BJ (cell line): ENCODE data around the gene SV2C. TPM values are rescaled to one million over a fixed set of nuclear protein-coding genes. Genes with fewer than 3 reads are reported as not detected.

Experiments
- CTCF ChIA-PET: fragments of 350-600 bp; formaldehyde crosslinking; extraction: SDS; loops from one replicate; lab custom pipeline; 2021; ENCODE audit warnings: antibody characterized with exemption, inconsistent platforms; lab: Yijun Ruan, JAX
- POLR2A ChIA-PET: fragments of 300-600 bp; sonication (Branson Sonifier 250); formaldehyde crosslinking; extraction: SDS; loops from one replicate; lab custom pipeline; 2021; ENCODE audit warnings: antibody characterized with exemption; lab: Charles Lee
- DNase-seq: peaks from one replicate; pipeline ENCODE4 v3.0.0-alpha.2; 2011; ENCODE audit warnings: low read depth
- H3K27me3 ChIP-seq: 2 replicates; pipeline ENCODE4 v1.6.0; 2011; ENCODE audit warnings: low read length; ENCODE audit not compliant: control insufficient read depth, insufficient read depth
- H3K36me3 ChIP-seq: 2 replicates; pipeline ENCODE4 v1.5.1; 2011; ENCODE audit warnings: low read length; ENCODE audit not compliant: control insufficient read depth, insufficient read depth
- H3K4me3 ChIP-seq: 2 replicates; pipeline ENCODE4 v1.5.1; 2011; ENCODE audit warnings: low read depth, mild to moderate bottlenecking, control low read depth, low read length
- CTCF ChIP-seq: IDR thresholded peaks from 2 replicates; pipeline ENCODE4 v1.5.1; 2011; ENCODE audit warnings: low read depth, mild to moderate bottlenecking, control low read depth, inconsistent platforms, low read length, moderate library complexity; ENCODE audit not compliant: insufficient read depth
- polyA plus RNA-seq: library from polyadenylated mRNA; depleted of rRNA; stranded (reverse); fragments of >200 nt; gene quantifications from 2 replicates; pipeline ENCODE4 v1.2.3, GENCODE V29; 2011

Gene SV2C
- polyA plus RNA-seq, 1 experiment, result not detected

GRCh38 chr5:76386360-76386759 is 303.2 kb downstream of the SV2C start:
- H3K27me3 ChIP-seq, result no peaks in the 10 kb centered on the region

DNA sequence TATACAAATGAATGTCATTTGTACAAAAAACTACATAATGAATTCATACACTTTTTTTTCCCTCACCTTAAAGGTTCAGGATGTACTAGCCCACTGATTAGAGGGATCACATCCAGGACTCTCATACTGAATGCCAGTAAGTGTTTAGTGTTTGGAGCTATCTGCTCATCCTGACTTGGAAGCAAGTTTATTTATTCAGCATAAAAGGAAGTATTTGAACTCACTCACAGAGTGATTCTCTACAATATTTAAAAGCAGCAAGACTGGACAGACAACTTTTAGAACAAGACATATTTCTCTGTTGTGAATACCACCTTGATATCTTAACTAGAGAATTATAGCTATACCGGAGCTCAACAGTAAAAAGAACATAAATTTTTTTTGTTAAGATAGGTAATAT is 305.1 kb downstream of the SV2C start:
- no peaks in the 10 kb centered on the region for H3K36me3 ChIP-seq
- no peak for DNase-seq
- ChIA-PET CTCF (no interaction called here), POLR2A (no interaction called here)
- no peak overlapping the region for H3K4me3 ChIP-seq
- no peaks in the 10 kb centered on the region for H3K27me3 ChIP-seq
- TF ChIP-seq CTCF, result no peak

More at GRCh38 chr5:76386360-76386759, 303.2 kb downstream of the SV2C start:
- TF ChIP-seq CTCF, result no peak
- DNase-seq, result no peak
- Histone ChIP-seq H3K36me3 (no peaks in the 10 kb centered on the region), H3K4me3 (no peak overlapping the region)
- POLR2A ChIA-PET, result no interaction called here
- CTCF ChIA-PET, result no interaction called here

- no peaks in the 10 kb centered on the region for H3K36me3 ChIP-seq
- POLR2A ChIA-PET, result no interaction called here
Observed at GRCh38 chr5:76388791-76389512, 305.8 kb downstream of the SV2C start.

GRCh38 chr5:76389513-76390154 is 306.5 kb downstream of the SV2C start:
- TF ChIP-seq CTCF, result no peak
- Histone ChIP-seq H3K36me3 (no peaks in the 10 kb centered on the region), H3K27me3 (no peaks in the 10 kb centered on the region), H3K4me3 (no peak overlapping the region)
- DNase-seq, result no peak
- POLR2A ChIA-PET, result no interaction called here
- CTCF ChIA-PET, result no interaction called here

More at GRCh38 chr5:76388791-76389512, 305.8 kb downstream of the SV2C start:
- Histone ChIP-seq H3K27me3 (no peaks in the 10 kb centered on the region), H3K4me3 (no peak overlapping the region)
- CTCF ChIA-PET, result no interaction called here
- TF ChIP-seq CTCF, result no peak
- no peak for DNase-seq

DNA sequence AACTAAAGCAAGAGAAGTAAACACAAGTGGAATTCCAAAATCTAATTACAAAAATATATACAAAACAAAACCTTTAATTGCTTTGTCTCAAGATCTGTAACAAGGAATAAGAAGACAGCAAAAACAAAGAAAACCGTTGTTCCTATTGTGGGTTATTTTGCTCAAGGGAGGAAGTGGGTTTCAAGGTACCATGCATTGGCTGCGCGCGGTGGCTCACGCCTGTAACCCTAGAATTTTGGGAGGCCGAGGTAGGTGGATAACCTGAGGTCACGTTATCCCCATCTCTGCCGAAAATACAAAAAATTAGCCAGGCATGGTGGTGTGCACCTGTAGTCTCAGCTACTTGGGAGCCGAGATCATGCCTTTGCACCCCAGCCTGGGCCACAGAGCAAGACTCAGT is 307.8 kb downstream of the SV2C start:
- no peaks in the 10 kb centered on the region for H3K27me3 ChIP-seq
- CTCF ChIA-PET, result interaction anchor here (0.6 kb wide), 1 partner anchor 117 kb away, joined by 3 read pairs; no protein-coding TSS in a partner anchor
- no peak overlapping the region for H3K4me3 ChIP-seq
- H3K36me3 ChIP-seq, result no peaks in the 10 kb centered on the region
- POLR2A ChIA-PET, result no interaction called here
- no peak for TF ChIP-seq CTCF
- DNase-seq, result no peak
